Fibroblast of upper back skin (primary cell): ENCODE data around the gene PAGE2.
"Not testable (repeated sequence)": the region's sequence is repeated elsewhere in the genome, so short reads cannot be mapped to it uniquely, and the experiment has no call there.

Source experiments
- DNase-seq: peaks from one replicate; pipeline ENCODE4 v3.0.0-alpha.2; 2013

PAGE2 gene

DNA sequence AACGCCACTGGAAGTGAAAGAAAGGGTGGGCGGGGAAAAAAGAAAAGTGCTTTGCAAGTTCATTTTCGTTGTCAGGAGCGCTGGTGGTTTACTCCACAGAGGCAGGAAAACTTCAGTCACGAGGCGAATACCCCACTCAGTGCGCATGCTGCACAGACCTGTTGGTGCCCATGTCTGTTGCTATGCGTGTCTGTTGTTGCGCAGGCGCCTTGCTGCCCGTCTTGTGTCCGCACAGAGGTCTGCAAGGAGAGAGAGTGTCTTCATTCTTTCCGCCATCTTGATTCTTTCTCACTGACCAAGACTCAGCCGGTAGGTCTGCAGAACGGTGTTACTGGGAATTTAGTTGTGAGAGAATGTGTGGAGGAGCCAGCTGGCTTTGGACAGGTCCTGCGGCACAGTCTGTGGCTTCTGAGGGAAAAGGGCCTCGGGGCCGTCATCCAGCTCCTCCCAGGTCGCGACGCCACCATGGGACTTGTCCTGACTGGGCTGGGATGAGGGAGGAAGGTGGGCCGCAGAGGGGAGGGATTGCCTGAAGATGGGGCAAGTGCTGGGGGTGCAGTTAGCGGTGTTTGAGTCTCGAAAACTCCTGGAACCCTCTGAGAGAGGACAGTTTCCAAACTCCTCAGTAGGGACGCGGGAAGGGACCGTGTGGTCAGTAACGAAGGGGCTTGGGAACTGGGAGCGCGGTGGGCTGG is at the start of gene PAGE2:
PAGE2 (plus strand) TSS at position 224 of the 695 bp plus-strand sequence. CDS start 1,003 bp downstream, outside the sequence.
- no peak for DNase-seq

GRCh38 chrX:55039471-55039870 is 49.3 kb upstream of the PAGE2 start:
- DNase-seq, result no peak

DNA sequence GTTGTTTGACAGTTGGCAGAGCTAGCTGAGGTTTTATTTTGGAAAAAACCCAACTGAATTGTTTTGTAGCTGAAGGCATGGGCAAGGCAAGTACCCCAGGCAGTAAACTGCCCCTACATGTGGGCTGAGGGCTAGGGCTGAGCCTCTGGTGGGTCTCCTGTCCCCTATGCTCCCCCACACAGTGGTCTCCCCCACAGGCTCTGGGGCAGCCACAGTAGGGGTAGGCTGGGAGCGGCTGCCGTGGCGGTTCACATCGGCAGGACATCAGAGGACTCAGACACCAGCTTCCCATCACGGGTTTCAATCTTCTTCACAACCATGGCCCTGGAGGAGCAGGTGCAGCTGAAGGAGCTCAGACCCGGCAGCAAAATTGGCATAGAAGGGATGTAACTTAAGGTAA is 47.3 kb upstream of the PAGE2 start:
- no peak for DNase-seq

DNA sequence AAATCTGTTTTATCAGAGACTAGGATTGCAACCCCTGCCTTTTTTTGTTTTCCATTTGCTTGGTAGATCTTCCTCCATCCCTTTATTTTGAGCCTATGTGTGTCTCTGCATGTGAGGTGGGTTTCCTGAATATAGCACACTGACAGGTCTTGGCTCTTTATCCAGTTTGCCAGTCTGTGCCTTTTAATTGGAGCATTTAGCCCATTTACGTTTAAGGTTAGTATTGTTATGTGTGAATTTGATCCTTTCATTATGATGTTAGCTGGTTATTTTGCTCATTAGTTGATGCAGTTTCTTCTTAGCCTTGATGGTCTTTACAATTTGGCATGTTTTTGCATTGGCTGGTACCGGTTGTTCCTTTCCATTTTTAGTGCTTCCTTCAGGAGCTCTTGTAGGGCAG is 38.2 kb upstream of the PAGE2 start:
- not testable (repeated sequence) for DNase-seq

DNA sequence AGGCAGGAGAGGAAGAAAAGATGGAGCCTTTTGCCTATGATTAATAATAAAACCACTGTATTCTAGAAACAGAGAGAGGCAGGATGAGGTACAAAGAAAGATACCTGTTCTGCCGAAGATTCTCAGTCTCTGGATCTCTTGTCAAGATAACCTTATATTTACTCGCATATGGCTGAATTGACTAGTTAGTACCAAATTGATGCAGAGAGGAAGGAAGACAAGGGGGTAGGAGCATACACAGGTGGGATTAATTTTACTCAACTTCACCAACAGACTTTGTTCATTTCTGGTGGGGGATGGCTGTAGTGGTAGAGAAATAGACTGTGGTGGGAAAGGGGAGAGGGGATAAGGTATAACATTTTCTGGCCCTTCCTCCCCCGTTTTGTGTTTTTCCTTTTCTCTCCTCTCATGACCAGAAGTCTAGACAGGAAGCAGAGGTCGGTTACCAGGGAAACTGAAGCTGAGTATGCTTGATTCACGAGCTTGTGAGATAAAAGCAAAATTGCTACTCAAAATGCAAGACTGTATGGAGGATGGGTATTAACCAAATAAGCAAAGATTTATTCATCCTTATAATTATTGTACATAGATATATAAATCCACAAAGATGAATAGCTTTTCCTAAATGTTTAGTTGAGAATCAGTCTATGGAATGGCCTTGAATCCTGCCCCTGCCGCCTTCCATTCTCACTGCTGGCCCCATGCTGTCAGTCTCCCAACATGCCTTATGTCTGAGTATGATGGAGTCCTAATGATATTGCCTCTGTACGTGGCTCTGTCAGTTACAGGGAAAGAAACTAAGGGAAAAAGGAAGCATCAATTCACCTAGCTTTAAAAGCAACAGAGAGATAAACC is 31.8 kb upstream of the PAGE2 start:
- peak; percentile 38 for DNase-seq

- DNase-seq, result peak; percentile 22
Measured at GRCh38 chrX:55057675-55058249, 31.1 kb upstream of the PAGE2 start.

- DNase-seq, result not testable (repeated sequence)
Measured at GRCh38 chrX:55067180-55067579, 21.6 kb upstream of the PAGE2 start.

DNA sequence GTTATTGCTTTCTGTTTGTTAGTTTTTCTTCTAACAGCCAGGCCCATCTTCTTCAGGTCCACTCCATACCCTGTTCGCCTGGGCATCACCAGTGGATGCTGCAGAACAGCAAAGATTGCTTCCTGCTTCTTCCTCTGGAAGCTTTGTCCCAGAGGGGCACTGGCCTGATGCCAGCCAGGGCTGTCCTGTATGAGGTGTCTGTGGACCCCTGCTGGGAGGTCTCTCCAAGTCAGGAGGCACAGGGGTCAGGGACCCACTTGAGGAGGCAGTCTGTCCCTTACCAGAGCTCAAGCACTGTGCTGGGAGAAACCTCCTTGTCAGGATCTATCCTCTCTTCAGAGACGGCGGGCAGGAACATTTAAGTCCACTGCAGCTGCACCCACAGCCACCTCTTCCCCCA is 16.5 kb upstream of the PAGE2 start:
- DNase-seq, result no peak

DNA sequence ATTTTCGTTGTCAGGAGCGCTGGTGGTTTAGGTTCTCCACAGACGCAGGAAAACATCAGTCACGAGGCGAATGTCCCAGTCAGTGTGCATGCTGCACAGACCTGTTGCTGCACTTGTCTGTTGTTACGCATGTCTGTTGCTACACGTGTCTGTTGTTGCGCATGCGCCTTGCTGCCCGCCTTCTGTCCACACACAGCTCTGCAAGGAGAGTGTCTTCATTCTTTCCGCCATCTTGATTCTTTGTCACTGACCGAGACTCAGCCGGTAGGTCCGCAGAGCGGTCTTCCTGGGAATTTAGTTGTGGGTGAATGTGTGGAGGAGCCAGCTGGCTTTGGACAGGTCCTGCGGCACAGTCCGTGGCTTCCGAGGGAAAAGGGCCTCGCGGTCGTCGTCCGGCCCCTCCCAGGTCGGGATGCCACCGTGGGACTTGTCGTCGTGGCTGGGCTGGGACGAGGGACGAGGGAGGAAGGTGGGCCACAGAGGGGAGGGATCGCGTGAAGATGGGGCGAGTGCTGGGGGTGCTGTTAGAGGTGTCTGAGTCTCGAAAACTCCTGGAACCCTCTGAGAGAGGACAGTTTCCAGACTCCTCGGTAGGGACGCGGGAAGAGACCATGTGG is 13.9 kb upstream of the PAGE2 start, which contains the start of gene PAGE2B:
PAGE2B (plus strand) TSS at position 180 of the 617 bp plus-strand sequence. CDS start 1,012 bp downstream, outside the sequence.
- DNase-seq, result no peak

DNA sequence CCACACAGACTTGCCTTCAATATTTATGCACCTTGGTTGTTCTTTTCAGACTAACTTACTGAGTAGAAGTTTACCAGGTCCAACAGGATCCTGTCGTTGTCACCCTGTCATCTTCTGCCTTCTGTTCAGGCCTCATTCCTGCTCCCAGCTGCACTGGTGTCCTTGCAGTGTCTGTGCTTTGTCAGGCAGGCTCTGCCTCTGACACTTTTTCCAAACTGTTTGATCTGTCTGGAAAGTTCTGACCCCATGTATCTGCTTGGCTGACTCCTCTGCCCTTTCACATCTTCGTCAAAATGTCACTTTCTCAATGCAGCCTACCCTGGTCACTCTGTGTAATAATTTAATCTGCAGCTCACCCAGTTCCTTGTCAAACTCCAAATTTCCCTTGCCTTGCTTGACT is 9.9 kb downstream of the PAGE2 start:
- no peak for DNase-seq

DNA sequence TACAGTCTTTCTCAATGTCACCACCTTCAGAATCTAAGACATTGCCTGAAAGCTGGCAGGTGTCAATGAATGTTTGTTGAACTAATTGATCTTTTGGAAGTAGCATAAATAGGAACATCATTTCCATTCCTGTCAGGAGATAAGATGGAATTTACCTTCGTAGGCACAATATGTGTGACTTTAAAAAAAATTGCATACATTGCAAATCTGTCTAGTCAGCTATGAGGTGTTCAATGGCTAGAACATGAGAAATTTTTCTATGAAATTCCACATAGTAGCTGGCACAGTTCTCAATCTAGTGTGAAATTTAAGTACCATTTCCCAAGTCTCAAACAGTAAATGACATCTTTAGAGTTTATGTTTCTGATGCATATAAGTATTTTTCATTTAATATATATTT is 10.3 kb downstream of the PAGE2 start:
- DNase-seq, result no peak

GRCh38 chrX:55102754-55103153 is 13.9 kb downstream of the PAGE2 start:
- DNase-seq, result no peak

DNA sequence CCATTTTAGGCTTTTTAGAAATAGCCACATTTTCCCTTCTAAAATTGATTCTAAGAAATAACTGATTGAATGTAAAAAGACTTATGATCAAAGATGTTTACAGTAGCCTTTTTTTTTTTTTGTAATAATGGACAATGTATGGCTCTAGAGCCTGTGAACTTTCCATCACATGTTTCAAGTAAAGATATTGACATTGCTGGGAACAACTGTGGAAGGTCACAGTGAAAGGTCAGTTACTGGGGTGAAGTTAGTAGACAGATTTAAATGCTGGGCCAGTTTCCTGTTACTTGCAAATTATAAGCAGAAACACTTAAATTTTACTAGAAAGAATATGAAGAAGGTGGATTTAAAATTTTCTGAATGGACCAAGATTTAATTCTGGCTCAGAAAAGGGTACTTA is 18.4 kb downstream of the PAGE2 start:
- no peak for DNase-seq

GRCh38 chrX:55107911-55108310 is 19.1 kb downstream of the PAGE2 start:
- no peak for DNase-seq

DNA sequence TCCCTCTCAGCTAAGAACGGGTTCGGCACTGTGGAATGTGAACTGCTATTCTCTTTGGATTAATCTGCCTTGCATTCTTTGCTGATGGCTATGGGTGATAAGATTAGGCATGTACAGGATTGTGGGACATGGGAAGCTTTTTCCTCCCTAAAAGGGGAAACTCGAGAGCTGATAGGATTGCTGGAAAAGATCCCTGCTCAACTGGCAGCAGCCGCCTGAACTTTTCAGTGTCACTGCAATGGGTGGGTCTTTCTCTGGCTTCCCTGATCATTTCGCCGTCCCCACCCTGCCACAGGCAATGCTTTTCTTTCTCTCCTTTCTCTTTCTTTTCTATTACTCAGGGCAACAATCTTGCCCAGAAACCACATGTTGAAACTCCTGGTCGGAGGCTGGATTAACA is 20.5 kb downstream of the PAGE2 start:
- no peak for DNase-seq

GRCh38 chrX:55111578-55112254 is 22.9 kb downstream of the PAGE2 start:
- DNase-seq, result no peak

- not testable (repeated sequence) for DNase-seq
Measured at GRCh38 chrX:55116589-55116988, 27.8 kb downstream of the PAGE2 start.

GRCh38 chrX:55118574-55118973 is 29.8 kb downstream of the PAGE2 start:
- no peak for DNase-seq

- no peak for DNase-seq
Measured at GRCh38 chrX:55119271-55119670, 30.5 kb downstream of the PAGE2 start.

- DNase-seq, result no peak
Measured at GRCh38 chrX:55119712-55120111, 30.9 kb downstream of the PAGE2 start.

- no peak for DNase-seq
Measured at GRCh38 chrX:55120761-55121358, 32.0 kb downstream of the PAGE2 start.

DNA sequence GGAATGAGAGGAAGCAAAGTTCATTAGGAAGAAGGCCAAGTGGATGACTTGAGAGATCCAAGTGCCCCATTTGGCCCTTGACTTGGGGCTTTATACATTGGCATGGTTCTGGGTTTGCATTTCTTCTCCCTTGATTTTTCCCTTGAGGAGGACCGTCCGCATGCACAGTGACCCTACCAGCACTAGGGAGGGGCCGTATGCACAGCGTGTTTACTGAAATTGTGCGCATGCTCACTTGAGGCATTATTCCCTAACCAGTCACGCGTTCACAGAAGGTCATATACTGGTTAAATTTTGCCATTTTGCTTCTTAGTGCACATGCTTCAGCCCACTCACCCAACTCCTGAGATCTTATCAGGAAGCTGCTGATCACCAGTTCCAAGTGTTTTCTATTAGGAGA is 35.1 kb downstream of the PAGE2 start:
- DNase-seq, result no peak
